Measurements from ENCODE around the gene HMCN1. TPM values are rescaled to one million over a fixed set of nuclear protein-coding genes. Genes with fewer than 3 reads are reported as not detected.

The HMCN1 gene
- polyA plus RNA-seq, 3 donors, result 58.5 to 61.5 (median 59.8) TPM

- DNase-seq (ENCODE audit: low read depth in 3 of 3, low spot score in 2 of 3), result no peak
These were observed 257.1 kb downstream of the HMCN1 start for GRCh38 chr1:185991266-185991665.

GRCh38 chr1:185996211-185996610 is 262.0 kb downstream of the HMCN1 start:
- DNase-seq (ENCODE audit: low read depth in 3 of 3, low spot score in 2 of 3), result no peak

GRCh38 chr1:185998391-185998790 is 264.2 kb downstream of the HMCN1 start:
- DNase-seq (ENCODE audit: low read depth in 3 of 3, low spot score in 2 of 3), result no peak

- no peak for DNase-seq (ENCODE audit: low read depth in 3 of 3, low spot score in 2 of 3)
These were observed 268.2 kb downstream of the HMCN1 start for GRCh38 chr1:186002406-186002805.

GRCh38 chr1:186009039-186009737 is 275.0 kb downstream of the HMCN1 start:
- DNase-seq (ENCODE audit: low read depth in 3 of 3, low spot score in 2 of 3), result no peak

- no peak for DNase-seq (ENCODE audit: low read depth in 3 of 3, low spot score in 2 of 3)
These were observed 280.3 kb downstream of the HMCN1 start for GRCh38 chr1:186014370-186015037.

GRCh38 chr1:186016856-186017255 is 282.7 kb downstream of the HMCN1 start:
- DNase-seq (ENCODE audit: low read depth in 3 of 3, low spot score in 2 of 3), result no peak

- DNase-seq (ENCODE audit: low read depth in 3 of 3, low spot score in 2 of 3), result no peak
These were observed 288.0 kb downstream of the HMCN1 start for GRCh38 chr1:186022184-186022583.

GRCh38 chr1:186026946-186027345 is 292.8 kb downstream of the HMCN1 start:
- DNase-seq (ENCODE audit: low read depth in 3 of 3, low spot score in 2 of 3), result no peak

GRCh38 chr1:186027621-186028020 is 293.4 kb downstream of the HMCN1 start:
- DNase-seq (ENCODE audit: low read depth in 3 of 3, low spot score in 2 of 3), result no peak

GRCh38 chr1:186030453-186030852 is 296.3 kb downstream of the HMCN1 start:
- DNase-seq (ENCODE audit: low read depth in 3 of 3, low spot score in 2 of 3), result no peak

GRCh38 chr1:186033847-186034271 is 299.7 kb downstream of the HMCN1 start:
- DNase-seq (ENCODE audit: low read depth in 3 of 3, low spot score in 2 of 3), result no peak

- DNase-seq (ENCODE audit: low read depth in 3 of 3, low spot score in 2 of 3), result no peak
These were observed 308.0 kb downstream of the HMCN1 start for GRCh38 chr1:186042230-186042629.

- DNase-seq (ENCODE audit: low read depth in 3 of 3, low spot score in 2 of 3), result no peak
These were observed 309.1 kb downstream of the HMCN1 start for GRCh38 chr1:186043296-186043695.

GRCh38 chr1:186044079-186044685 is 310.0 kb downstream of the HMCN1 start:
- DNase-seq (ENCODE audit: low read depth in 3 of 3, low spot score in 2 of 3), result no peak

GRCh38 chr1:186046437-186047211 is 312.4 kb downstream of the HMCN1 start:
- DNase-seq (ENCODE audit: low read depth in 3 of 3, low spot score in 2 of 3), result no peak

- no peak for DNase-seq (ENCODE audit: low read depth in 3 of 3, low spot score in 2 of 3)
These were observed 316.2 kb downstream of the HMCN1 start for GRCh38 chr1:186050360-186050759.

- DNase-seq (ENCODE audit: low read depth in 3 of 3, low spot score in 2 of 3), result no peak
These were observed 319.8 kb downstream of the HMCN1 start for GRCh38 chr1:186054003-186054402.

GRCh38 chr1:186054932-186055331 is 320.7 kb downstream of the HMCN1 start:
- DNase-seq (ENCODE audit: low read depth in 3 of 3, low spot score in 2 of 3), result no peak

- no peak for DNase-seq (ENCODE audit: low read depth in 3 of 3, low spot score in 2 of 3)
These were observed 321.7 kb downstream of the HMCN1 start for GRCh38 chr1:186055846-186056245.

- no peak for DNase-seq (ENCODE audit: low read depth in 3 of 3, low spot score in 2 of 3)
These were observed 322.9 kb downstream of the HMCN1 start for GRCh38 chr1:186057086-186057485.
